Measurements from ENCODE around the gene HOXD13.

Gene HOXD13

GRCh38 chr2:176091329-176092258 is 927 bp upstream of the HOXD13 start:
- DNase-seq (ENCODE audit: extremely low spot score, insufficient read length, low read depth) (no peak), FAIRE-seq (no peak)

GRCh38 chr2:176093145-176093897 is 800 bp downstream of the HOXD13 start:
- DNase-seq (ENCODE audit: extremely low spot score, insufficient read length, low read depth) (no peak), FAIRE-seq (no peak)

- FAIRE-seq (no peak), DNase-seq (ENCODE audit: extremely low spot score, insufficient read length, low read depth) (no peak)
Observed at GRCh38 chr2:176093898-176094249, 1.4 kb downstream of the HOXD13 start.

GRCh38 chr2:176094349-176094748 is 1.8 kb downstream of the HOXD13 start:
- DNase-seq (ENCODE audit: extremely low spot score, insufficient read length, low read depth) (no peak), FAIRE-seq (no peak)

GRCh38 chr2:176095421-176095820 is 2.9 kb downstream of the HOXD13 start:
- DNase-seq (ENCODE audit: extremely low spot score, insufficient read length, low read depth) (no peak), FAIRE-seq (no peak)

GRCh38 chr2:176096243-176096985 is 3.9 kb downstream of the HOXD13 start:
- FAIRE-seq (no peak), DNase-seq (ENCODE audit: extremely low spot score, insufficient read length, low read depth) (no peak)

- peak; percentile 65 for FAIRE-seq
- peak; percentile 30 for DNase-seq (ENCODE audit: extremely low spot score, insufficient read length, low read depth)
Observed at GRCh38 chr2:176096986-176097819, 4.7 kb downstream of the HOXD13 start.

- FAIRE-seq (no peak), DNase-seq (ENCODE audit: extremely low spot score, insufficient read length, low read depth) (no peak)
Observed at GRCh38 chr2:176097820-176098365, 5.4 kb downstream of the HOXD13 start.

- no peak for FAIRE-seq
Observed at GRCh38 chr2:176098366-176099158, 6.0 kb downstream of the HOXD13 start.

GRCh38 chr2:176099159-176099727 is 6.7 kb downstream of the HOXD13 start:
- FAIRE-seq: no peak
- no peak for DNase-seq (ENCODE audit: extremely low spot score, insufficient read length, low read depth)

More at GRCh38 chr2:176098366-176099158, 6.0 kb downstream of the HOXD13 start:
- no peak for DNase-seq (ENCODE audit: extremely low spot score, insufficient read length, low read depth)

- FAIRE-seq: no peak
- no peak for DNase-seq (ENCODE audit: extremely low spot score, insufficient read length, low read depth)
Observed at GRCh38 chr2:176099728-176100546, 7.4 kb downstream of the HOXD13 start, which contains the start of gene HOXD12. TSS of gene HOXD12 (plus strand) at chr2:176099795. CDS start at chr2:176099802, 7 bp downstream.

GRCh38 chr2:176100547-176101140 is 8.1 kb downstream of the HOXD13 start:
- FAIRE-seq (no peak), DNase-seq (ENCODE audit: extremely low spot score, insufficient read length, low read depth) (no peak)

GRCh38 chr2:176101216-176101830 is 8.8 kb downstream of the HOXD13 start:
- DNase-seq (ENCODE audit: extremely low spot score, insufficient read length, low read depth): no peak
- no peak for FAIRE-seq

GRCh38 chr2:176101842-176102241 is 9.3 kb downstream of the HOXD13 start:
- FAIRE-seq (no peak), DNase-seq (ENCODE audit: extremely low spot score, insufficient read length, low read depth) (no peak)

GRCh38 chr2:176102309-176102866 is 9.9 kb downstream of the HOXD13 start:
- FAIRE-seq (no peak), DNase-seq (ENCODE audit: extremely low spot score, insufficient read length, low read depth) (no peak)

GRCh38 chr2:176103194-176103593 is 10.7 kb downstream of the HOXD13 start:
- no peak for FAIRE-seq

More at GRCh38 chr2:176103194-176103593, 10.7 kb downstream of the HOXD13 start:
- DNase-seq (ENCODE audit: extremely low spot score, insufficient read length, low read depth): no peak

All from GM18507 (cell line).